Dedifferentiated amniotic fluid mesenchymal stem cell (primary cell): ENCODE measurements around the gene ITPK1.

Source experiments
- DNase-seq: peaks from one replicate; pipeline ENCODE4 v3.0.0-alpha.2; 2016; ENCODE audit errors: extremely low spot score

ITPK1 gene

DNA sequence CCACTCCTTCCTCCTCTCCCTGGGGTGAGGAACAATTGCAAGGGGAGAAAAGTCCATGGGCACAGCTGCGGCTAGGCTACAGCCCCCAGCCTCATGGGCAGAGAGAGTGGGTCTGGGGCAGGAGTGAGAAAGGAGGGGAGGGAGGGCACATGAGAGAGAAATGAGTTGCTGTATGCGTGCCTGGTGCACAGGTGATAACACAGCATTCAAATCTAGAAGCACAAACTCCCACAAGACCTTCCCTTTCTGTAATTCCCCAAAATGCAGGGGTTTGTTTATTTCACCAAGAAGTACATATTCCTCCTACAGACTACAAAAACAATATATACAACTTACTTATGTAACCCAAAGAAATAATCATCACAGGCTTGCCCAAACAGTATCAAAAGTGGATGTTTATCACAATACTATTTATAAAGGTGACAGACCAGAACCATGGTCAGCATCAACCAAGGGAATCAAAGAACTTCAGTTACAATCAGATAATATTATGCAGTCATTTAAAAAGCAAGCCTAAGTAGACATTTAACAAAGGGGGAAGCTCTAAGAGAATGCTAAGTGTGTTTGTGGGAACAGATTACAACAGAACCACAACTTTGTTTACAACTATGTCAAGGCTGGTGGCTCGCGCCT is 54.2 kb downstream of the ITPK1 start:
- no peak for DNase-seq

DNA sequence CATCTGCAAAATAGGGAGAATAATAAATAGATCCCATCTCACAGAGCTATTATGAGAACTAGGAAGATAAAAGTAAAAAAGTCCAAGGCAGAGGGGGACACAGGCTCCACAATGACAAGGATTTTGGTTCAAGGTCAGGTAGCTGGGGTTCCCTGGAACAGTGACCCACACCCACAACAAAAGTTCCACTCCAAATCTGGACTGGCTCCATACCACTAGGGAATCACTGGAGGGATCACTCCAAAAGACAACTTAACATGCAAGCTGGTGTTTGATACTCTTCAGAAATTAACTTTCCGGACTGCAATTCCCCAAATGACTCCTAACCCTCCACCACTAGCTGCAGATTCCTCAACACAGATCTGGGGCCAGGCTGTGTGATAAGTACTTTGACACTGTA is 54.9 kb downstream of the ITPK1 start:
- DNase-seq = no peak

DNA sequence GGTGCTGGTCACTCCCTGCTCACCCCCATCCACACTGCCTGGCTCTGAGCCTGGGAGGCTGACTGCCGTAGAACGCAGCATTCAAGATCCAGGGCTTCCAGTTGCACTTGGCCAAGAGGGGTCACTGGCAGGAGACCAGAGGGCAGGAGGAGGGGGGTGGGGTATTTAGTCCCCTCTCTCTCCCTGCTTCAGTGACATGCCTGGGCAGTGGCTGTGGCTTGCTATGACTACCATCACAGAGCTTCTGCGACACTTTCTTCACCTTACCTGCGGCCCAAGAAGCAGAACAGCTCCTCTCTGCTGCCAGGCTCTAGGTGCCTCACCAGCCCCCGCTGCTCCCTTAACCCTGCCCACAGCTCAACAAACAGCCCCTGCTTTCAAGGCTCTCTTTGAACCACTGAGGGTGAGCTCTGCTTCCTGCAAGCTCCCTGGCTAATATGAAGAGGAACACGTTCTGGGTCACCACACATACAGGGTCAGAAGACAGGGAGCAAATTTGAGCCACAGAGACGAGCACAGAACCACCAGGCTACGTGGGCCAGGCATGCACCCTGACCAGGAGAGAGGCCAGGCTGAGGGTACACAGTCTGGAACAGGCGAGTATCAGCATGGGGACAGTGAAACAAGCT is 55.7 kb downstream of the ITPK1 start:
- no peak for DNase-seq

DNA sequence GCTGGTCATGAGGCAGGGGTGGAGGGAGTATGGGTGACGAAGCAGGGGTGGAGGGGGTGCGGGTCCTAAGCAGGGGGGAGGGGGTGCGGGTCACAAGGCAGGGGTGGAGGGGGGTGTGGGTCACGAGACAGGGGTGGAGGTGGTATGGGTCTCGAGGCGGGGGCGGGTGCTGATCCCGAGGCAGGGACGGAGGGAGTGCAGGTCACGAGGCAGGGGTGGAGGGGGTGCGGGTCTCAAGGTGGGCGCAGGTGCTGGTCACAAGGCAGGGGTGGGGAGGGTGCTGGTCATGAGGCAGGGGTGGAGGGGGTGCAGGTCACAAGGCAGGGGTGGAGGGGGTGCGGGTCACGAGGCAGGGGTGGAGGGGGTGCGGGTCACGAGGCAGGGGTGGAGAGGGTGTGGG is 56.5 kb downstream of the ITPK1 start:
- DNase-seq = no peak

DNA sequence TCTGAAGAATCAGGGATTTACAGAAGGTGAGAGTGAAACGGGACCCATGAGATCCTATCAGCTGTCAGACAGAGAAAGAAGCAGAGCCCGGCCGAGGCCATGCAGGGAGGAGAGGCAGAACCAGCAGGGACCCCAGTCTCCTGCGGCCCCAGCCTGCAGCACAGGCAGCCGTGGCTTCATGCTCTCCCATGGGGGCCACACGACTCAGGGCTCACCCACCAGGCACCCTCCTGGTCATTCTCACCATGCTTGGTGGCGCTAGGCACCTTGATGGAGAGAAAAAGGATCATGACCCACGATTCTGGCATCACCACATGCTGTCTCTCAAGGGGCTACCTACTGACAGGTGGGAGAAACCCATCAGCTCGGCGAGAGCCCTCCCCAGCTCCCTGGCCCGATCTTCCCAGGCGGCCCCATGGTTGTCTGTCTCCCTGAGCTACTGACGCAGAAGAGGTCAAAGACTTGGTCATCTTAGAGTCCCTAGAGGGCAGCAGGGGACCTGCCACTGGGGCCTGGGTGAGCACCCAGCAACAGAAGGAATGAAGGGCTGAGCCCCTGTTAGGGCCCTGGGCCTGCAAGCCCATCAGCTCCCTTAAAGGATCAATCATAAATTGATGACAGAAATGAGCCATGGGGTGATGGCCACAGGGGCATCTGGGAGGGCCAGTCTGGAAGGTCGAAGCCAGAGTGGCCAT is 58.0 kb downstream of the ITPK1 start:
- DNase-seq = no peak

DNA sequence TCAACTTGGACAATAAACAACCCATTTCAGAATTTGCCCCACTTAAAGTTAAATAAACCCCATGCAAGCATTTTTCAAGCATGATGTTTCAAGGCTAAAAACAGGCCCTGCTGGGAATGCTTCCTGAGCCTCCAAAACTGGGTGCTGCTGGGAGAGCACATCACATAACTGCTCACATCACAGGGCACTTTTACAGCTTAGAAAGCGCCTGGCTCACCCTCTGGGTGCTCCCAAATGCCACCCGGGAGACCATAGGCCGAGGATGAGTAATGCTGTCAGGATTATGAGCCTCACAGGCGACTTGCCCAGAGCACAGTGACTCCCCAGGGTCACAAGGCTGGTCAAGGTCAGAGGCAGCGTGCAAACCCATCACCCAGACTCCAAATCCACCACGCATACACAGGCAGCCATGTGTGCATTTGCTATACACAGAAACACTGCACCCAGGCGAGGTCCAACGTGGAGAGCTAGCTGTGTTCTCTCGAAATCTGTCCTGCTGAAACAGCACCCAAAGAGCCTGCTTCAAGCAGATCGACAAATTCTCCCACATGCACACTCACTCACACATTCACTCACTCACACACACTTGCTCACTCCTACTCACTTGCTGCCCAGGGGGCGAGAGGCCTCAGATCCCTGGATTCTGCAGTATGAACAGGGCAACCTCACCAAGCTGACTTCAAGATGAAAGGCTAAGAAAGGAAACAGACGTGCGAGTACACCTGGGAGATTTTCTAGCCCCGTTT is 58.7 kb downstream of the ITPK1 start:
- no peak for DNase-seq

DNA sequence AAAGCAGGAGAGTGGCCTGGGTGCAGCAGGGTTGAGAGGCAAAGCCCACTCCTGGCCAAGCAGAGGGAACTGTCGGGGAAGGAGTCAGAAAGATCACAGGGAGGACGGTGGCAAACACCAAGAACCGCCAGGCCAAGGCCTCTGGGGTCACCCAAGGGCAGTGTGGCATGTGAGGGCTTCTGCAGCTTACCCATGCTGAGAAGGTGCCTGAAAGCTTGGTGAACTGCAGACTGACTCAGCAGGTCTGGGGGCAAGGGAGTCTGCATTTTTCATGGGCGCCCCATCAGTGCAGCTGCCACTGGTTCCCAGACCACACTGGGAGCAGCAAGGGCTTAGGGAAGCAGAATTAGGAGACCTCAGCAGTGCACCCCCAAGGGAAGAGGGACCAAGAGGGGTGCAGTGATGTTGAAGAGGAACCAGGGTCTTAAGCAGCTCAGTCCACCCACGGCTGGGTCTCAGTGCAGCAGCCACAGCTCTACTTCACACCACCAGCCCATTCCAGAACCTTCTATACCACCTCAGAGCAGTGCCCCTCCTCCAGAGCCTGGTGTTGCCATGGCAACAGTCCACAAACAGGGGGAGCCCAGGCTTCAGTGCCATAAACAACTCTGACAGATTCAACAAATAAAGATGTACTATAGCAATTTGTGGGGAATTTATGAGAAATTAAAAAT is 59.4 kb downstream of the ITPK1 start:
- no peak for DNase-seq

DNA sequence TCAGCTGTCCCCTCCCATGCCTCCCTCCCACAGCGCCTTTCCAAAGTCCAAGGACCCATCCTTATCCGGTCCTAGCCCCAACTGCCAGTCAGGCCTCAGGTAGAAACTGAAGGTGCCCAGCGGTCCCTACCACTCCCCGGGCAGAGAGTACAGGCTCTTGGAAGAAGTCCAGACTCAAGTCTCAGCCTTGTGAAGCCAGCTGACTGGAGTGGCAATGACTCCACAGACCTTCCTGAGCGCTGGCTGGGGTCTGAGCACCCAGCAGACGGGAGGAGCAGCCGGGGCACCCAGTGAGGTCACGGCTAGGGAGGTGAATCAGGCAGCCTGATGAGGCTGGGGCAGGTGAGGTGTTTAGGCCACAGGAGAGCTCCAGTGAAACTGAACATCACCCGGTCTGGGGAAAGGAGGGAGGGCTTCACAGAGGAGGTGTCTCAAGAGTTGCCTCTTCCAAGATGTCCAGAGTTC is 60.0 kb downstream of the ITPK1 start:
- no peak for DNase-seq

DNA sequence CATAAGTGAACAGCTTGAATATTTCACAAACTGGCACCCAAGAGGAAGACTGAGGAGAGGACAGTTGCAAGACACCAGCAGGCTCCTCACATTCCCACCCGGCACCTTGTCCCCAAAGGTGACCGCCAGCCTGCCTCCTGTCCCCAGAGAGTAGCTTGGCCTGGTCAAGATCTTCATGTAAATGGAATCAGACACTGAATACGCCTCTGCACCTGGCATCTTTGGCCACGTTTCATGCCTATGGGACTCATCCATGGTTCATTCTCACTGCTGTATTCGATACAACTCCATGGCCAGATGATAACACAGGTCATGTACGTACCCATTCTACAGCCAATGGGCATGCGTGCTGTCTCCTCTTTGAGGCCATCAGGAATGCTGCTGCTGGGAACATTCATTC is 60.8 kb downstream of the ITPK1 start:
- no peak for DNase-seq

DNA sequence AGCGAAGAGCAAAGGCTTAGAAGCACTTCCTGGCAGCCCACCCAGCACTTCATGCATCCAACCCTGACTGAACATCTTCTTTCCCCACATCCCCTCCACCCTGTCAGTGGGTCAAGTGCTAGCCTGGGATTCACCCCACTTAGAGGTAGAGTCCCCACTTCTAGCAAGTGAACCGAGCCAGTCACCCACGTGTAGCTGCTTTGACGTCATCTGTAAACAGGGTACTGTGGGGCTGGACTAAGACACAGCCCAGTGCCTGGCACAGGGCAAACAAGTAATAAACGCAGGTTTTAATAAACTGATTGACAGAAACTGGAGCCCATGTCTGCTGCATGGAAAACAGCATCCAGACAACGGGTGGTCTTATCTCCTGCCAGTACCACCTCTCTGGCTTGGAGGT is 61.7 kb downstream of the ITPK1 start:
- DNase-seq = no peak

DNA sequence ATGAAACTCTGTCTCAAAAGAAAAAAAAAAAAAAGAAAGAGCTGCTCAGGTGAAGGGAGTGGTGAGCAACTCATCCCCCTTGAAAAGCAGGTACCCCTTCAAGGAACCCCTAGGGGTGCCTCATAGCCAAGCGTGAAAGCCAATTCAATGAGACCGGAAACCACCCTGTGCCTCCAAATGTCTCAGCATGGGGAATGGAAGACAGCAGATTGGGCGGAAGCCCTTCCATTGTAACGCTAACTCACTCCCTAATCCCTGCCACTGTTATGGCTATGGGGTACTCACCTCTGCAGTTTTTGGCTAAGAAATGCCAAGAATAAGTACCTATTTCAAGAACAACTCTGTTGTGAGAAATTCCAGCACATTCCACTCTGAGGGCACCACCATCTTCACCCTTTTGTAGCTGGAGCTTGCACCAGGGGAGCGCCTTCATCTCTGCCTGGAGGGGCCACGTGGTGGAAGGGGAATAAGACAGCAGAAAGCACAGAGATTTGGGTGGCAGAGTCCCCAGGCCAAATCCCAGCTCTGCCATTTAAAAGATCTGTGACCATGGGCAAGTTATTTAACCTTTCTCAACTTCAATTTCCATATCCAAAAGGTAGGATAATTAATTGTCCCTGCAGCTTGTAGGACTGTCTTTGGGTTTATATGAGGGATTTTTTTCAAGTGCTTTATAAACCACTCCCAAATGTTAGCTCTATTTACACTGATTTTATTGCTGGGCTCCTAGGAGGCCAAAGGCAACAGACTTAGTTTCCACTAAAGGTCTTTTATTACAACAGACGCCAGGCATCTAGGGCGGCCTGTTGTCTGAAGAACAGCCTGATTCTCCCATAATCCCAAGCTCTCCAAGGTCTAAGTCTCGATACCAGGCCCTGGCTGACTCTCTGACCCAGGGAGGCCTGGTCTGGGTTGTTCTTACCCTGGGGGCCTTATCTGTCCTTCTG is 63.9 kb downstream of the ITPK1 start:
- DNase-seq = no peak

DNA sequence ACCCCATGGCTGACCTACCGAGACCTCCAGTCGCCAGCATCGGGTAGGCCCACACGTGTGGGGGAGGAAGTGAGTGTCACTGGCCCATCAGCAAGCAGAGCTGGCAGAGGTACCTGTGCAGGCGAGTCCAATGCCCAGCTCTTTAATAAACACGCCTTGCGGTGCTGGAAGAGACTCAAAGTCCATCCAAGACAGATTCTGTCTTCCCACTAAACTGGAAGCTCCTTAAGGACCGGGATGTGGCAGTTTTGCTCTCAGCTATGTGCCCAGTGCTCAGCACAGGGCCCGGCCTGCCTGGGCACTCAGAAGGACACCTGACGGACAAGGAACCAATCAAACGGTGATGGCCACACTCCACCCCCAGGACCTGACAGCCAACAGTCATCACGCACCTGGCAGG is 65.0 kb downstream of the ITPK1 start:
- DNase-seq = no peak

DNA sequence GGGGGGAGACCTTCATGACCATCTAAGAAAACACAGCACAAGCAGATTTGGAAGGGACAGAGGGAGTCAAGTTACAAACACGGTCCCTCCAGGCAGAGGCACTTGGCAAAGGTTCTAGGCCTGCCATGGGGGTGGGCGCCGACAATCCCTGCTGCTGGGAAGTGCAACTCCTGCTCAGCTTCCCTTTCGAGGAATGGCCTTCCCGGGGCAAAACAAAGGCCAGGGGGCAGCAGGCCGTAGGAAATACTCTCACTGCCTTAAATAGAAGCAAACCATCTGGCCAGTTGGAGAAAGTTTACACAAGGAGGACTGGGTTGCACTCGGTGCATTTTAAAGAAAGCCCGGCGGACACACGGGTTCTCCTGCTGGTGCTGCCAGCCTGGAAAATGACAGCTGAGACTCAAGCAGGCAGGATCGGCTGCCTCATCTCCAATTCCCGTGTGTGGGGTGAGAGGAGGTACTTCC is 65.8 kb downstream of the ITPK1 start:
- no peak for DNase-seq

DNA sequence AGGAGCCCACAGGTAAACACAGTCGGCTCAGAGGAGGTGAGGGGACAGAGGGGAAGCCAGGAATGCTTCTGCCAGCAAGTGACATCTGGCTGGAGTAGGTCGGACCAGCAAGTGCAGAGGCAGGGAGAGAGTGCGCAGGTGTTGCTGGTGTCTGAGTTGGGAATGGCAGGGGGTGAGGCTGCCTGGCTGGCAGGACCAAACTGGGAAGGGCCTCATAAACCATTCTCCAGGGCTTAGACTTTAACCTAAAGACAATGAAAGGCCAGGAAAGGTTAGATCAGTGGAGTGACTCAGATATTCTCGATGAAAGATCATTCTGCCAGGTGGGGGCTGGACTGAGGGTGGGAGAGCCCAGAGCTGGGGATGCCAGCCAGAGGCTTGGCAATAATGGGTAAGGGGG is 66.4 kb downstream of the ITPK1 start:
- DNase-seq = no peak

DNA sequence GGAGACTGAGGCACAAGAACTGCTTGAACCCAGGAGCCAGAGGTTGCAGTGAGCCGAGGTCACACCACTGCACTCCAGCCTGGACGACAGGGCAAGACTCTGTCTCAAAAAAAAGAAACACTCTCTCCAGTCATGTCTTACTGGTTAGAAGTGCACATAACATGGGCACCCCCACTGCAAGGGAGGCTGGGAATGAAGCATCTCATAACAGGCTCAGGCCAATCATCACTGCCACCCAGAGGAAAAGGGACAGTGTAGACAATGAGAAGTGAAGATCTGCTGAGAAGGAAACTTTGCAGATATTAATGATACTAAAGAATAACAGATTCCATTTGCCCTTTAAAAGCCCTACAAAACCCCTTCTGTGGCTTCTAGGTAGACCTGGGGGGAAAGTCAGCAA is 66.9 kb downstream of the ITPK1 start:
- DNase-seq = no peak

DNA sequence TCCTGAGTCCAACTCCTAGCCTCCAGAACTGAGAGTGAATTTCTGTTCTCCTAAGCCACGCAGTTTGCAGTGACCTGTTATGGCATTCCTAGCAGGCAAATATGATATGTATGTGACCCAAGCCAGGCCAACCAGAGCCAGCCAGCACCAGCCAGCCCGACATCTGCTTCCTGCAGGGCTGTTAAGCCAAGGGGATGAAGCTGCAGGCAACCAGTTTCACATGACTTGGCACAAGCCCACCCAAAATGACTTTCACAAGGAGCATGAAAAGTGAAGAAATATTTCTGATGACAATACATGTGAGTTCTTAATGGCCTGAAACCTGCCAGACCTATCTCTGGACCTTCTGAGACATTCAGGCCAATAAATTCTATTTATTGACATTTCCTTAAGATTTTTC is 68.1 kb downstream of the ITPK1 start:
- DNase-seq = no peak

DNA sequence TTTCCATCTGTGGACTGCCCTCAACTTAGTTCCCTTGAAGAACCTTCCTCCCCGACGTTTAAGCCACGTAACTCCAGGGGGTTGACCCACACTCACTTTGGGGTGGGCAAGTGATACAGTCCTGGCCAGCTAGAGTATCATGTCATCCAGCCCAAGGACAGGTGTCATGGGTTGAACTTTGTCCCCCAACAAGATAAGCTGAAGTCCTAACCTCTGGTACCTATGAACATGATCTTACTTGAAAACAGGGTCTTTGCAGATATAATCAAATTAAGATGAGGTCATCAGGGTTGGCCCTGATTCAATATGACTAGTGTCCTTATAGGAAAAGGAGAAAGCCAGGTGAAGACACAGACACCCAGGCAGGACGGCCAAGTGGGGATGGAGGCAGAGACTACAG is 68.6 kb downstream of the ITPK1 start:
- DNase-seq = no peak

DNA sequence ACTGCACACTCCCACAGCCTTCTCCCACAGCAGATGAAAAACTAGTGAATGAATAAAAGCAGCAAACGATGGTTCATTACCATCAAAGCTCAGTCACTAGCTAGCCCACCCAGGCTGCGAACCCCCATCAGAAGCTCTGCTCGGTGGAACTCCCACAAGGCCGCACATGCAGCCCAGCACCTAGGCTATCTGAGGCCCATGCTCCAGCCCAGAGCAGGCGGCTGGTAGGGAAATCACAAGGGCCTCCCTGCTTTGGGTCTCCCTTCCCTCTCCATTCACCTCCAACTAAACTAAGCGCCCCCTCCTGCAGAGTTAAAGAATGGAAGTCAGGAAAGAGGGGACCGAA is 69.0 kb downstream of the ITPK1 start:
- DNase-seq = no peak

DNA sequence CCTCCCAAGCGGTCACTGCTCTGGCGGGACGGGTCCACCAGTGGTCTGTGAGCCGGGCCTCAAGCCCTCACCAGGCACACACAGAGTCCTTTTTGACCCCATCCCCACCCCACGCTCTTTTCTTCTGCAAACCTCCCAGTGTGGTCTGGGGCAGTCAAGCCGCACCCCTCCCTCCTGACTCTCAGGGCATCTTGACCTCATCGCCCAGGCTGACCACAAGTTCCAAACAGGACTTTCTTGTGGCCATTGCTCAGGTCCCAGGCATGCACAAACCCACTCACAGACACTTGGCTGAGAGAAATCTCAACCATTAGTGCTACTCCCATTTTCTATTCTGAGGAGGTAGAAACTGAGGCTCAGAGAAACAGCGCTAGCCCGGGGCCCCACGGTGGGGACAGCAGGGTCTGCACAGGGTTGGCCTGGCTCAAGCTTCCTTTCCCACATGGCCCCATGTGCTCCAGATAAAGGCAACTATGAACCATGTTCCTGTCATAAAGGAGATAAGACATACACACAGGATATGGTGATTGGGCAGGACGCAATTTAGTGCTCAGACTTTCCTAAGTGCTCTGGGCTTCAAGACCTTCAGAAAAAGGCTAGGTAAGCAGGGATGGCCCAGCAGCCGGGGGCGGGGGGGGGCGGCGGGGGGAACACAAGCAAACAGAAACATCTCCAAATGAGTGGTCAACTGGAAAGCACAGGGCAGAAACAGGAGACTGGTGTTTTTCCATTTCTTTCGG is 69.6 kb downstream of the ITPK1 start:
- peak; percentile 42 for DNase-seq

DNA sequence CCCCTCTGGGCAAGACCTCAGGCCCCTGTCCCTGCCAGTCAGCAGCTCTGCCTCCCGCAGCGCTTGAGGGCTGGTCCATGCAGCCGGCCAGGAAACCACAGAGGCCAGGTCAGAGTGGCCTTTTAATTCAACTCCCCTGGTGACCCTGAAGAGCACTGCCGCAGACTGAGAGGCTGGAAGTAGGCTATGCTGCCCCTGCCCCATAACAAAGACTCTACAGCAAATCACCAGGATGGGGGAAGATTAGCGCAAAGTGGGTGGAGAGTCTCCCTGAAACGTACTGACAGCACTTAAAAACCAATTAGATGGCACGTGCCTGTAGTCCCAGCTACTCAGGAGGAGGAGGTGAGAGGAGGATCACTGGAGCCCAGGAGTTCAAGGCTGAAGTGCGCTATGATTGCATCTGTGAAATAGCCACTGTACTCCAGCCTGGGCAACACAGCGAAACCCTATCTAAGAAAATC is 70.5 kb downstream of the ITPK1 start:
- no peak for DNase-seq
